WI38 (cell line): ENCODE results near the gene C11orf52.

Experiments
- H3K4me3 ChIP-seq: 2 replicates; pipeline ENCODE4 v1.5.1; 2011; ENCODE audit warnings: low read depth, mild to moderate bottlenecking, control low read depth, low read length
- CTCF ChIP-seq: IDR thresholded peaks from 2 replicates; pipeline ENCODE4 v1.5.1; 2012; ENCODE audit warnings: low read depth, mild to moderate bottlenecking, control low read depth, low read length

The C11orf52 gene

GRCh38 chr11:111947143-111947542, 28.4 kb downstream of the C11orf52 start:
- TF ChIP-seq CTCF, result no peak

GRCh38 chr11:111949519-111950426, 31.1 kb downstream of the C11orf52 start:
- no peak for TF ChIP-seq CTCF
- no peak overlapping the region for H3K4me3 ChIP-seq

More at GRCh38 chr11:111947143-111947542, 28.4 kb downstream of the C11orf52 start:
- H3K4me3 ChIP-seq, result no peak overlapping the region

- no peak overlapping the region for H3K4me3 ChIP-seq
- TF ChIP-seq CTCF, result no peak
Measured at GRCh38 chr11:111951565-111951964, 32.9 kb downstream of the C11orf52 start.

GRCh38 chr11:111954154-111954553, 35.4 kb downstream of the C11orf52 start:
- TF ChIP-seq CTCF, result no peak
- no peak overlapping the region for H3K4me3 ChIP-seq

- H3K4me3 ChIP-seq, result no peak overlapping the region
- no peak for TF ChIP-seq CTCF
Measured at GRCh38 chr11:111957663-111958444, 39.1 kb downstream of the C11orf52 start.

- no peak for TF ChIP-seq CTCF
- no peak overlapping the region for H3K4me3 ChIP-seq
Measured at GRCh38 chr11:111960916-111961315, 42.2 kb downstream of the C11orf52 start.
